Measurements from ENCODE around the gene PLCB2.

DNA sequence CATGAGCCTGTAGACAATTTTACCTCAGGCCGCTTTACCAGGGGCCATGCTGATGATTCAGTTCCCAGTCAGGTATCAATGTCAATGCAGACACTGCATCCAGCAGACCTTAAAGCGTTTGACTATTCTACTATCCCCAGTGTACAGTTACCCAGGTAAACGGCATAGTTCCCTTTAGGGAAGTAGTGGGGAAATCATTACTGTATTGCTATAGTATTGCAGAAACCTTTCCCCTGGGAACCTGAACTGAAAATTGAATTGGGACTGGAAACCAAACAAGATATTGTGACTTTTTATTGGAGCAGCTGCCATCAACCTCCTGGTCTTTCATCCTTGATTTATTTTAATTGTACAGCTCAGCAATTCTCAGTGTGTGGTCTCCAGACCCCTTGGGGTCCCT, 9.2 kb upstream of the PLCB2 start:
- TF ChIP-seq SUZ12 (IDR thresholded peaks at IDR 0.05; ENCODE audit: extremely low read depth, insufficient read depth, insufficient read length), result no peak
- no peak for TF ChIP-seq YY1 (IDR thresholded peaks at IDR 0.05; ENCODE audit: insufficient read depth, insufficient read length)
- no peak for TF ChIP-seq ZNF274 (IDR thresholded peaks at IDR 0.05; ENCODE audit: low read depth, low read length)
